Upper lobe of left lung (tissue), 4 donors: Measurements from ENCODE around the gene HOXA7.

Source experiments
- CTCF ChIP-seq, 6 experiments: fragments of 450-650 bp in 4 of 6; fragments of 200-600 bp in 2 of 6; sonication (generic) in 2 of 6; IDR thresholded peaks; one replicate each; pipeline ENCODE4 v1.5.1; 2016 to 2019; ENCODE audit warnings: antibody characterized with exemption in 6 of 6
- EP300 ChIP-seq, 4 donors: sonication (generic); formaldehyde crosslinking; IDR thresholded peaks; one replicate each; pipeline ENCODE4 v1.5.1; 2017; ENCODE audit warnings: antibody characterized with exemption in 4 of 4, control low read depth in 2 of 4
- POLR2A ChIP-seq, 4 donors: fragments of 450-650 bp; IDR thresholded peaks; one replicate each; pipeline ENCODE4 v1.5.1; 2016 to 2017; ENCODE audit warnings: antibody characterized with exemption in 4 of 4, mild to moderate bottlenecking in 2 of 4
- POLR2AphosphoS5 ChIP-seq, 2 donors: sonication (generic); formaldehyde crosslinking; IDR thresholded peaks; one replicate each; pipeline ENCODE4 v1.5.1; 2017; ENCODE audit warnings: antibody characterized with exemption in 2 of 2

GRCh38 chr7:27194002-27194352 is 37.5 kb upstream of the HOXA7 start:
- TF ChIP-seq POLR2A (IDR thresholded peaks at IDR 0.05): no peak
- no peak for TF ChIP-seq CTCF (IDR thresholded peaks at IDR 0.05)
- no peak for TF ChIP-seq POLR2AphosphoS5 (IDR thresholded peaks at IDR 0.05)
- no peak for TF ChIP-seq EP300 (IDR thresholded peaks at IDR 0.05)
